GM12892 (cell line): ENCODE results near the gene TOP2B.

Experiments
- POLR2A ChIP-seq: IDR thresholded peaks from 2 replicates; pipeline ENCODE4 v1.6.1; 2011; ENCODE audit warnings: low read depth, low read length, control low read depth
- TAF1 ChIP-seq: IDR thresholded peaks from 2 replicates; pipeline ENCODE4 v1.6.1; 2011; ENCODE audit warnings: low read depth, mild to moderate bottlenecking, control low read depth, low read length, borderline replicate concordance

- TF ChIP-seq TAF1 (no peak), POLR2A (no peak)
These were observed 2.8 kb downstream of the TOP2B start for GRCh38 chr3:25661694-25662437.
